Osteoblast (primary cell): ENCODE data around the gene SMG5. TPM values are rescaled to one million over a fixed set of nuclear protein-coding genes. Genes with fewer than 3 reads are reported as not detected.

ENCODE experiments used
- DNase-seq: peaks from one replicate; pipeline ENCODE4 v3.0.0; 2011; ENCODE audit warnings: low spot score, mixed read lengths; ENCODE audit not compliant: insufficient read length; ENCODE audit errors: missing footprints
- H2AFZ ChIP-seq: 2 replicates; pipeline ENCODE4 v1.6.0; 2011; ENCODE audit warnings: mild to moderate bottlenecking, low read length
- H3K27ac ChIP-seq: 2 replicates; pipeline ENCODE4 v1.5.1; 2011; ENCODE audit warnings: mild to moderate bottlenecking, low read depth, low read length, moderate library complexity
- H3K27me3 ChIP-seq: 2 replicates; pipeline ENCODE4 v1.6.0; 2012; ENCODE audit warnings: mild to moderate bottlenecking, control low read depth, inconsistent platforms, low read length, moderate library complexity; ENCODE audit not compliant: insufficient read depth
- H3K36me3 ChIP-seq: 2 replicates; pipeline ENCODE4 v1.5.1; 2011; ENCODE audit warnings: mild to moderate bottlenecking, low read length, control low read depth, moderate library complexity; ENCODE audit not compliant: insufficient read depth
- H3K4me1 ChIP-seq: 2 replicates; pipeline ENCODE4 v1.5.1; 2011; ENCODE audit warnings: mild to moderate bottlenecking, low read length, control low read depth, moderate library complexity; ENCODE audit not compliant: insufficient read depth
- H3K4me2 ChIP-seq: 2 replicates; pipeline ENCODE4 v1.6.0; 2011; ENCODE audit warnings: mild to moderate bottlenecking, low read length; ENCODE audit not compliant: insufficient read depth
- H3K4me3 ChIP-seq: fragments of 200-600 bp; sonication (generic); 3 replicates; pipeline ENCODE4 v1.5.1; 2012; ENCODE audit warnings: mild to moderate bottlenecking, low read length, inconsistent platforms; ENCODE audit not compliant: insufficient read depth
- H3K79me2 ChIP-seq: 2 replicates; pipeline ENCODE4 v1.6.0; 2012; ENCODE audit warnings: mild to moderate bottlenecking, low read length, control low read depth, inconsistent platforms; ENCODE audit not compliant: insufficient read depth
- H3K9me3 ChIP-seq: 2 replicates; pipeline ENCODE4 v1.5.1; 2011; ENCODE audit warnings: low read depth, low read length, control low read depth
- H4K20me1 ChIP-seq: 2 replicates; pipeline ENCODE4 v1.6.0; 2012; ENCODE audit warnings: mild to moderate bottlenecking, low read length, control low read depth; ENCODE audit not compliant: insufficient read depth
- CTCF ChIP-seq: IDR thresholded peaks from 2 replicates; pipeline ENCODE4 v1.5.1; 2011; ENCODE audit warnings: mild to moderate bottlenecking, low read depth, low read length, moderate library complexity; ENCODE audit errors: extremely low read depth
- total RNA-seq: library from RNA; depleted of rRNA; stranded (reverse); fragments of >200 nt; gene quantifications from 2 replicates; pipeline ENCODE4 v1.2.3, GENCODE V29; 2012

The SMG5 gene
- total RNA-seq, 1 donor: 50.7 TPM

DNA sequence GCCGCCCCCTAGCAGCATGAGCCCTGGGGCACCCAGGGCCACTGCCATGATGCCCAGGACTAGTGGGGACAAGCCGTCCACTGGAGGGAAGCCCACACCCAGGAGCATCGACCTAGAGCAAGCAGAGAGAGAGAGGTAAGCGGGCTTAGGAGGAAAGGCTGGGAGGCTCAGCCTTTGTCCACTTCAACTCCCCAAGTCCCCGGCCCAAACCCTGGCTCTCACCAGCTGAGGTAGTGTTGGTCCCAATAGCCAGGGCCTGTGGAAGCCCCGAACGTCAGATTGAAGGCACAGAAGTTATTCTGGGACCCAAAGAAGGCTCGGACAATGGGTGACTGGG is 10.4 kb upstream of the SMG5 start:
- no peak overlapping the region for H3K4me3 ChIP-seq
- H3K4me2 ChIP-seq: no peak overlapping the region
- no peak overlapping the region for H2AFZ ChIP-seq
- H4K20me1 ChIP-seq: no peaks in the 10 kb centered on the region
- no peaks in the 10 kb centered on the region for H3K27me3 ChIP-seq
- peaks cover 18% of the 10 kb centered on the region for H3K36me3 ChIP-seq
- H3K4me1 ChIP-seq: peaks cover 24% of the 10 kb centered on the region
- no peaks in the 10 kb centered on the region for H3K9me3 ChIP-seq
- H3K27ac ChIP-seq: no peak overlapping the region
- TF ChIP-seq CTCF: no peak
- no peak for DNase-seq
- peaks cover 32% of the 10 kb centered on the region for H3K79me2 ChIP-seq

GRCh38 chr1:156291226-156292061 is 8.8 kb upstream of the SMG5 start:
- Histone ChIP-seq H3K27ac (peak overlapping the region; percentile 66), H3K9me3 (no peaks in the 10 kb centered on the region), H3K27me3 (no peaks in the 10 kb centered on the region), H3K4me3 (peak overlapping the region; percentile 86), H4K20me1 (no peaks in the 10 kb centered on the region), H3K36me3 (peaks cover 18% of the 10 kb centered on the region), H3K4me1 (peaks cover 24% of the 10 kb centered on the region), H3K79me2 (peaks cover 32% of the 10 kb centered on the region), H3K4me2 (peak overlapping the region; percentile 92), H2AFZ (peak overlapping the region; percentile 99)
- peak; percentile 97 for DNase-seq
- TF ChIP-seq CTCF: no peak

DNA sequence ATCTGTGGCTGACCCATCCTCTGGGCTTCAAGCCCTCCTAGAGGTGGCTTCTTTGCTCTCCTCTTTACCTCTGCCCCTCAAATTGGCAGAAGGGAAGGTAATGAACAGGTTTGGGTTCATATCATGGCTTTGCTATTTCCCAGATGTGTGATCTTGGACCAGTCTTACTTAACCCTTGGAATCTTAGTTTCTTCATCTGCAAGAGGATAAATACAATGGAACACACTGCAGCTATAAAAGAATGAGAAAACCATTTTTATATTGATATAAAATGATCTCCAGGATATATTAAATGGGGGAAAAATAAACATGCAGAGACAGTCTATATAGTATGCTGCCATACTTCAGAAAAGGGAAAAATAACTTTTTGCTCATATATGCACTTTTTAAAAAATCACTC is 7.2 kb upstream of the SMG5 start:
- H3K4me2 ChIP-seq: no peak overlapping the region
- no peak overlapping the region for H3K27ac ChIP-seq
- TF ChIP-seq CTCF: no peak
- no peaks in the 10 kb centered on the region for H3K9me3 ChIP-seq
- no peak for DNase-seq
- H2AFZ ChIP-seq: no peak overlapping the region
- peaks cover 23% of the 10 kb centered on the region for H3K79me2 ChIP-seq
- peaks cover 18% of the 10 kb centered on the region for H3K36me3 ChIP-seq
- H3K27me3 ChIP-seq: no peaks in the 10 kb centered on the region
- peaks cover 18% of the 10 kb centered on the region for H3K4me1 ChIP-seq
- H4K20me1 ChIP-seq: no peaks in the 10 kb centered on the region
- no peak overlapping the region for H3K4me3 ChIP-seq

- no peak overlapping the region for H3K4me3 ChIP-seq
- H2AFZ ChIP-seq: no peak overlapping the region
- H3K4me2 ChIP-seq: no peak overlapping the region
- no peaks in the 10 kb centered on the region for H3K9me3 ChIP-seq
- DNase-seq: no peak
- no peak overlapping the region for H3K27ac ChIP-seq
- peaks cover 11% of the 10 kb centered on the region for H3K36me3 ChIP-seq
- TF ChIP-seq CTCF: no peak
- H3K27me3 ChIP-seq: no peaks in the 10 kb centered on the region
- peaks cover 31% of the 10 kb centered on the region for H3K4me1 ChIP-seq
- peaks cover 11% of the 10 kb centered on the region for H4K20me1 ChIP-seq
- H3K79me2 ChIP-seq: peaks cover 19% of the 10 kb centered on the region
These were observed 3.4 kb upstream of the SMG5 start for GRCh38 chr1:156286061-156286460.
